ENCODE results near the gene JPH4.

- no peak for TF ChIP-seq CTCF (IDR thresholded peaks at IDR 0.05; ENCODE audit: borderline replicate concordance, extremely low read depth, low read length, poor library complexity, severe bottlenecking)
- TF ChIP-seq EZH2 (IDR thresholded peaks at IDR 0.05; ENCODE audit: borderline replicate concordance, low read depth, low read length, severe bottlenecking), result no peak
Observed at GRCh38 chr14:23618415-23618988, 39.9 kb upstream of the JPH4 start.
